Amniotic epithelial cell (primary cell): ENCODE data around the gene PHEX.

Experiments used
- DNase-seq: peaks from one replicate; pipeline ENCODE4 v3.0.0-alpha.2; 2010; ENCODE audit warnings: low read depth

Gene PHEX

GRCh38 chrX:22032084-22032483 lies at the start of gene PHEX:
Gene PHEX, plus strand, starts transcription at chrX:22032325. Its CDS starts 681 bp downstream, at chrX:22033006.
- no peak for DNase-seq

GRCh38 chrX:21985332-21985777 lies 46.8 kb upstream of the PHEX start:
- DNase-seq = peak; percentile 68

- DNase-seq = peak; percentile 37
These were observed 45.5 kb upstream of the PHEX start for GRCh38 chrX:21986596-21986995.

- DNase-seq = no peak
These were observed 42.7 kb upstream of the PHEX start for GRCh38 chrX:21989384-21989783.

GRCh38 chrX:21990832-21991231 lies 41.3 kb upstream of the PHEX start:
- DNase-seq = peak; percentile 80

GRCh38 chrX:21991504-21991903 lies 40.6 kb upstream of the PHEX start:
- no peak for DNase-seq

- DNase-seq = no peak
These were observed 38.9 kb upstream of the PHEX start for GRCh38 chrX:21993265-21993664.

GRCh38 chrX:21996872-21997455 lies 35.2 kb upstream of the PHEX start:
- DNase-seq = peak; percentile 86

- DNase-seq = no peak
These were observed 34.1 kb upstream of the PHEX start for GRCh38 chrX:21998037-21998436.

- no peak for DNase-seq
These were observed 27.3 kb upstream of the PHEX start for GRCh38 chrX:22004866-22005265.

- no peak for DNase-seq
These were observed 20.1 kb upstream of the PHEX start for GRCh38 chrX:22012051-22012450.

- DNase-seq = no peak
These were observed 19.2 kb upstream of the PHEX start for GRCh38 chrX:22012931-22013330.

GRCh38 chrX:22015139-22015750 lies 16.9 kb upstream of the PHEX start:
- DNase-seq = no peak

- no peak for DNase-seq
These were observed 10.3 kb upstream of the PHEX start for GRCh38 chrX:22021751-22022324.

- DNase-seq = no peak
These were observed 7.5 kb upstream of the PHEX start for GRCh38 chrX:22024577-22024976.

GRCh38 chrX:22025751-22026150 lies 6.4 kb upstream of the PHEX start:
- peak; percentile 12 for DNase-seq

GRCh38 chrX:22026731-22027130 lies 5.4 kb upstream of the PHEX start:
- no peak for DNase-seq

- DNase-seq = no peak
These were observed 381 bp downstream of the PHEX start for GRCh38 chrX:22032506-22032905.

- DNase-seq = no peak
These were observed 1.7 kb downstream of the PHEX start for GRCh38 chrX:22033818-22034217.

GRCh38 chrX:22035236-22035635 lies 3.1 kb downstream of the PHEX start:
- DNase-seq = no peak

- DNase-seq = no peak
These were observed 5.1 kb downstream of the PHEX start for GRCh38 chrX:22037225-22037624.

- no peak for DNase-seq
These were observed 5.9 kb downstream of the PHEX start for GRCh38 chrX:22037911-22038537.

- no peak for DNase-seq
These were observed 7.4 kb downstream of the PHEX start for GRCh38 chrX:22039541-22039940.
